Erythroblast (primary cell): ENCODE results near the gene PTBP2.

Experiments
- GATA1 ChIP-seq: IDR thresholded peaks from 2 replicates; pipeline ENCODE4 v1.6.1; 2011; ENCODE audit warnings: low read depth, mild to moderate bottlenecking, control low read depth, low read length, moderate library complexity
- POLR2A ChIP-seq: IDR thresholded peaks from 2 replicates; pipeline ENCODE4 v1.6.1; 2011; ENCODE audit warnings: mild to moderate bottlenecking, low read length

DNA sequence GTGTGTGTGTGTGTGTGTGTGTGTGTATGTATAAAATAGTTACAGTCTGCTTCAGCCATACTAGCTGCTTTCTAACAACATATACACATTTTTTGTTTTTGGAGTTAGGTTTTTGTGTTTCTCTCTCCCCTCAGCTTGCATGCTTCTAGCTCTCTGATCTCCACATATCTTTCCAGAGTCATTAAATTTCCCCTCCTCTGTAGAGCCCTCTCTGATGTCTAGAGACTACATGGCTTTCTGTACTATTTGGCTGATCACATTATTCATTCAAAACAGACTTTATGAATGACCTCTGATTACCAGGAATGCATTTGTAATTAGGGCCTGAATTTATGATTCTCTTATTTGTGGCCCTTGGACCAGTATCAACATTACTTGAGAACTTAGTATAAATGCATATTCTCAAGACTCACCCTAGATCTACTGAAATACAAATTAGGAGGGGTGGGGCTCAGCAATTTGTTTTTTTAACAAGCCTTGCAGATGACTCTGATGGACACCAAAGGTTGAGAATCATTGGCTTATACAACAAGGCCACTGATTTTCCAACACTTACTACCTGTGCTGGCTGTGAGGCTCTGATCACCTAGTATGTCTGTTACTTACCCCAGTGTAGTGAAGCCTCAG is 104.5 kb downstream of the PTBP2 start:
- TF ChIP-seq POLR2A (no peak), GATA1 (no peak)
